ENCODE data around the gene CAMTA1.

Gene CAMTA1

DNA sequence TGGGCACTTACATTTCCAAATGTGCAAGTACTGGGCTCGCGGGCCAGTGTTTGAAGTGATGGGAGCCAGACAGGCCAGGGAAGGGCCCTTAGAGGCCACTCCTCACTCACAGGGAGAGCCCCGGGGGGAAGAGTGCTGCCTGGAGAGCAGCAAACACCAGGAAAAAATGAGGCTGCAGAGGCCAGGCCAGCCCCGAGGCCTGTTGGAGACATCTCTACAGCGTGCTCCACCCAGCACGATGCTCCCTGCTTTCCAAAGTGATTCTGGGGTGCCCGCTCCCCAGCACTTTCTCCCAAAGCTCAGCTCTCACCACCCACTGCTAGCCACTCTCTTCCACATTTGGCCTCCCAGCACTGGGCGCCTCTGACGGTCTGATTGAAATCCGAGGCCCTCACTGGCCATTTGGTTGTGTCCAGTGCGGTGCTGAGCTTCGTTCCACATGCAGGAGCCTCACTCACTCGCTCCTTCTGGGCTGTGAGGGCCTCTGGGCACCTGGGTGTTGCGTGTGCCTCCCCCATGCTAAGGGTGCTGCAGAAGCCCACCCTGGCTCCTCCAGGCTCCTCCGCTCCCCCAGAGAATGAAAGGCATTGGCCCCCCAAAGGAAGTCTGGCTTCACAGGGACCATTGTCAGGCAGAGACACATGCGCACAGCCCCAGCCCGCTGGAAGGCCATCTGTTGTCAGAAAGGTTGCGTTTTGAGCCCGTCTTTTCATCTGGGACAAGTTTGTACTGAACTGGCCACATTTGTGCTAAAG is 600.4 kb downstream of the CAMTA1 start:
- DNase-seq, result no peak

- DNase-seq, result no peak
Measured at GRCh38 chr1:7386226-7387052, 601.2 kb downstream of the CAMTA1 start.

DNA sequence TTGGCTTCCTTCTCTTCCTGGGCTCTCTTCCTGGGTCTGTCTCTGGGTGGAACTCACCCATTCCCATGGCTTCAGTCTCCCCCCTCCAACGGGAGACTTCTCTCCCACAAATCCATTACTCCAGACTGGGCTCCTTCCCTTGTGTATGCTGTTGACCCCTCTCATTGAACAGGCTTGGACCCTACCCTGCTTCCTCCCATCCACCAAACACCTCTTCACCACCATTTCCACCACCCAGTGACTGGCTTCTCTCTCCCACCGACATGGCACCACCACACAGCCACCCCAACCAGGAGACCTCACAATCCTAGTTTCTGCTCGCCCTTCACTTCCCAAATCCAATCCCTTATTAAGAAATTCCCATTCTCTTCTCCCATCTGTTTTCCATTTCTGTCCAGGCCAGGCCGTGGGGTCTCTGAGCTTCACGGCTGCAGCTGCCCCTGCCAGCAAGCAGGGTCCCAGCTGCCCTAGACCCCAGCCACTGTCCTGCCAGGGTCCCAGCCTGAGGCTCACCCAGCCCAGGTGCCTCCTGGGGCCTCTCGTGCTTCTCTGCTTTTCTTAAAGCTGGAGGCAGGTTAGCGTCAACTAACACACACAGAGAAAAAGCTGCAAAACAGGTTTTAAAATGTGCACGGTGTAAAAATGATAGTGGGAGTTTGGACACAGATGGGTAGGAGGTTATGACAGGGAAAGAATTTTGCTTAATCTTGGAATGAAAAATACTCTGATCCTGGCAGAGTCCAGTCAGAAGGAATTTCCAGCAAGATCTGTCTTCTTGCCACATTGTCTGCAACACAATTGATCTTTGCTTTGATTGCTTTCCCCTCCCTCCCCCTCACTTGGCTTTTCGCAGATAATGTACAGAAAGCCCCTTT is 602.0 kb downstream of the CAMTA1 start:
- no peak for DNase-seq

GRCh38 chr1:7388141-7388487 is 602.9 kb downstream of the CAMTA1 start:
- no peak for DNase-seq

- DNase-seq, result no peak
Measured at GRCh38 chr1:7388488-7389185, 603.4 kb downstream of the CAMTA1 start.

DNA sequence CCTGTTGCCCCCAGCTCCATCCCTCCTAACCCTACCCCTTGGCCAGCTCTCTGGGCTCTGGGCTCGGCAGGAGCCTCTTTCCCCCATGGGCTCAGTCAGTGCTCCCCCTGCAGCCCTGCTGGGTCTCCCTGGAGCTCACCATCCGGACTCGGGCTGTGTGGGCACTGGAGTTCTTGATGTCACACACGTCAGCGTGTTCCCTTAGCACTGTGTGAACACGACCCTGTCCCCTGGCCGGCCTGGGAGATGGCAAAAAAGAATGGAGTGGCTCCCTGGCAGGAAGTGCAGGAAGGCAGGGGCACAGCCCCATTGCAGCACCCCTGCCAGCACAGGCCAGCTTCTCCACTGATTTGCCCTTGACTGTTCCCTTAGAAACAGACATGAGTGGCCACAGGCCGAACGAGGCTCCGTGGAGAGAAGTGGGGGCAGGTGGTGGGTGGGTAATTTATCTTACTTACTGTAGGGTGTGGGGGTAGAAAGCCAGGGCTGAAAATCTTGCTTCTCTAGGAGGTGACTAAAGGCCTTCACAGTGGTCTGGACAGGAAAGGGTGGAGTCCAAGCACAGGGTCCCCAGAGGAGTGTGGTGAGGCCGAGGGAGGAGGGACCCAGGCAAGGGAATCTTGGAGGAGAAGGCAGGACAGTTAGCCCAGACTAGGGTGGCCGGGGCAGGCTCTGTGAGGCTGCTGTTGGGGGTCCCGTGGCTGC is 604.1 kb downstream of the CAMTA1 start:
- DNase-seq, result no peak

- DNase-seq, result no peak
Measured at GRCh38 chr1:7389906-7390603, 604.8 kb downstream of the CAMTA1 start.

GRCh38 chr1:7390604-7391000 is 605.3 kb downstream of the CAMTA1 start:
- no peak for DNase-seq

DNA sequence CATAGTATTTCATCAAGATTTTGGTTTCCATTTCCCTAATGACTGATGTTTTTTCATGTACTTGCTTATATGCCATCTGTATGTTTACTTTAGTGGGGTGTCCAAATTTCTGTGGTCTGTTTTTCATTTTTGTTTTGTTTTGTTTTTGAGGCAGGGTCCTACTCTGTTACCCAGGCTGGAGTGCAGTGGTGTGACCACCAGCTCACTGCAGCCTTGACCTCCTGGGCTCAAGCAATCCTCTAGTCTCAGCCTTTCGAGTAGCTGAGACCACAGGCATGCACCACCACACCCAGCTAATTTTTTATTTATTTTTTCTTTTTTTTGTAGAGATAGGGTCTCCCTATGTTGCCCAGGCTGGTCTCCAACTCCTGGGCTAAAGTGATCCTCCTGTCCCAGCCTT is 607.9 kb downstream of the CAMTA1 start:
- DNase-seq, result no peak

DNA sequence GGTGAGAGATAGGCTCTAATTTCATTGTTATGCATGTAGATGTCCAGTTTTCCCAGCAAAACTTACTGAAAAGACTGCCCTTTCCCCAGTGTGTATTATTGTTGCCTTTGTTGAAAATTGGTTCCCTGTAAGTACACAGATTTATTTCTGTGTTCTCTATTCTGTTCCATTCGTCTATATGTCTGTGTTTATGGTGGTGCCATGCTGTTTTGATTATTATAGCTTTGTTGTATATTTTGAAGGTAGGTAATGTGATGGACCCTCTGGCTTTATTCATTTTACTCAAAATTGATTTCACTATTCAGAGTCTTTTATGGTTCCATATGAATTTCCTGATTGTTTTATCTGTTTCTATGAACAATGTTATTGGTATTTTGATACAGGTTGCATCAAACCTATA is 610.0 kb downstream of the CAMTA1 start:
- DNase-seq, result no peak

- no peak for DNase-seq
Measured at GRCh38 chr1:7398982-7399381, 613.7 kb downstream of the CAMTA1 start.

GRCh38 chr1:7399514-7400125 is 614.4 kb downstream of the CAMTA1 start:
- no peak for DNase-seq

DNA sequence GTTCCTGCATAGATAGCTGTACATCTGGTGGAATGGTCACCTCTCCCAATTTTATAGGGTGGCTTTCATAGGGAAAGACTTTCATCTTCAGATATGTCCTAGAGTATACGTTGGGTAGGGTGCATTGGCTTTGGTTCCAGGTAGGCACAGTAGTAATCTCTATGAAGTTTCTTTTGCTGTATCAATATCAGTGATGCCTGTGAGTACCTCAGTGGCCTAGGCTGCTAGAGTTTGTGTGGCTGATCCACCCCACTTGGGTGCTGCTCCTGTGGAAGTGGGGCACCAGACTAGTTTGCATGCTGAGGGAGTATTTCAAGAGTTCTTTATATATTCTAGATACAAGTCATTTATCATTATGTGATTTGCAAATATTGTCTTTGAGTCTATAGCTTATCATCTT is 615.3 kb downstream of the CAMTA1 start:
- no peak for DNase-seq

DNA sequence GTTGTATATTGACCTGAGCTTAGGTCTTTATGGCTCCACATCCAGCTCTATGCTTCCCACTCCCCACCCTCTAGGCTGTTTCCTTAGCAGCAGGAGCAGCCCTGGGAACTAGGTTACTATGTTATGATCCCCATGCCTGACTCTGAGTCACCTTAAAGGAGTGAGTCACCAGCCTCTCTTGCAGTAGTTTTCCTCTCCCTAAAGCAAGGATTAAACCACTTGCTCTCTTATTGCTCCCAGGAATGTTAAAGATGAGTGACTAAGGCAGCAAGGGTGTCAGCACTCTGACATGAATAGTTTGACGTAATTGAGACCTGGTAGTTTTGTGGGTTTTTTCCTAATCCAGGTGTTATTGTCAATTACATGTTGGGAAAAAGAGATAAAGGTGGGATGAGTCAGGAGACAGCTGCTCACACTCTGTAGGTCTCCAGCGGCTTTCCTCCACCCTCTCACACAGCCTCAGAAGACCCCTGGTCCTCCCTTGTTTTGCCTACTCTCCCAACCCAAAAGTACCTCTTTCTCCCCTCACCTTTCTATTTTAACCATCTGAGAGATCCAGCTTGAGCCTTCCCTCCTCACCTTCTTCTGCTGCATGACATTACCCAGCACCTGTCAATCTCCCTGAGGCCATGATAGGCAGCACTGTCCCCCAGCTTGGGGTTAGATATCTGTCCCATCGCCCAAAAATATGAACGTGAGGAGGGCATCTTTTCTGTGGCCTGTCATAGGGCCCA is 616.7 kb downstream of the CAMTA1 start:
- DNase-seq, result no peak

DNA sequence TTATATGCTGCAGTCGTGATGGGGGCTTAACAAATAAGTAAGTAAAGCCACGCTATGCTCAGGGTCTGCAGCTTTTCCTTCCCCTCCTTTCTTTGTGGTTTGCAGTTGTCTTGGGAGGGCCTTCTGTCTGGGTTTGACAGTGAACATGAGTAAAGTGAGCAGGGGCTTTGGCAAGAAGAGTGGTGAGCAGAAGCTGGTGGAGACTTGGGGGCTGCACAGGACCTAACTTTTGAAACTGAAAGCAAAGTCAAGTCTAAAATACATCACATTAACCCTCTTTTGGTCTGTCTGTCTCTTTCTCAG is 617.2 kb downstream of the CAMTA1 start:
- no peak for DNase-seq

- no peak for DNase-seq
Measured at GRCh38 chr1:7403265-7404045, 618.2 kb downstream of the CAMTA1 start.

GRCh38 chr1:7404046-7404742 is 618.9 kb downstream of the CAMTA1 start:
- no peak for DNase-seq

- DNase-seq, result no peak
Measured at GRCh38 chr1:7405844-7406500, 620.7 kb downstream of the CAMTA1 start.

Measured in NCI-H187 treated with DMSO at 0.1 percent for 48 hours (cell line).